Stimulated activated CD8-positive, alpha-beta memory T cell treated with anti-CD3 and anti-CD28 coated beads, Interleukin-4, amount 100 ng/mL, for 48 hours (primary cell): ENCODE results near the gene TCF7L1.

ENCODE experiments used
- DNase-seq: peaks from one replicate; pipeline ENCODE4 v3.0.0-alpha.2; 2020

TCF7L1 gene

DNA sequence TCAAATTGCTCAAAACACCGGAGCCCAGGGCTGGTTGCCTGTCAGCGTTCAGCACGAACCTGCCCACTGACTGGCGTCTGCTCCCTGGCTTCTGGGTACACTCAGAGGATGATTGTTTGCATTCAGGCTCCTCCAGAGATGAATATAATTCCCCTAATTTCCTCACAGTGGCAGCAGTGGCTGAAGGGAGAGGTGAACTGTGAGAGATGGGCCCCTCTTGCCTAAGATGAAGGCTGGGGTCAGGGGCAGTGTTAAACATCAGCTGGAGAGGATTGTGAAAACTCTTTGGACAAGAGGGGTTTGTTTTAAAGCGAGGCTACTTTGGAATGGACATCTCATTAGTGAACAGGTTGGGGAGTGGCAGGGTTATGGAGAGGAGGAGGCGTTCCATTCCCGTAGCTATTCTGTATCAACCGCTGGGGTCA lies 31.0 kb downstream of the TCF7L1 start:
- no peak for DNase-seq

DNA sequence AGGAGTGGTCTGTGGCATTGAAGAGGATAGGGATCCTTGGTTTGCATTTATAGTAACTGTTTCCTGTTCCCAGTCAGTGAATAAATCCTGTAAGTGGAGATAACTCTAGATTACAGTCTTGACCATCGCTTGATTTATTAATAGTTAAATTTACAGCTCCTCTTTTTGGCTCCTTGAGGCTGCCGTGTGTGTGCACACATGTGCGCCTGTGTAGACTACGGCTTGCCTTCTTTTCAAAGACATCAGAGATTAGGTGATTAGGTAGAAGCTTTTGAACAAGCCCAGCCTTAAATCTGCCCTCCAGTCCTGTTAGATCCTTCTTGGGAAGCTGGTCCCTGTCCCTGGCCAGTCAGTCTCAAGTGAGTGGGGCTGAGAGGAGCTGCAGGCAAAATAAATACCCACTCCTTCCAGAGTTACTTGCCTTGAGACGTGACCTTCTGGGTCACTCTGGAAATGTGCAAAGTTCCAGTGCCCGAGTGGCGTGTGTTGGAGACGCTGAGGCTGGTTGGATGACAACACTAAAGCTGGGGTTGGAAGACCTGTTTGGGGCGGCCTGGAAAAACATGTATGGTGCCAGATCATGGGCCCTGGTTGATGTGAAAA lies 32.0 kb downstream of the TCF7L1 start:
- no peak for DNase-seq

DNA sequence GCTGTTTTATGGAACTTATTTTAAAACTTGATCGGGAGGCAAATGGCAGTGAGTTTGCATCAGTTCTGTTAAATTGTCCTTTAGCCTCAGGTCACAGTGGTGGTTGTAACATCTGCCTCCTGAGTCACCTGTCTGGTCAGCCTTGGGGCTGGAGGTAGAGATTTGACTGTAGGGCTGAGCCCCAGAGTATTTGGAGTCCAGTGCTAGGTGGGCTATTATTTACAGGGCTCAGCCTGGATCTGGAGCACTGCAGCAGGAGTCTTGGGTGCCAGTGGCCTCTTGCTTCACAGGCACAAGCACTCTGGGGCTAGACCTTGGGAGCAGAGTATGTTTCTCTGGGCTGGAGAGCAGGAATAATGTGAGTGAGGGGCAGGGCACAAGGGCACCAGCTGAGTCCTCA lies 32.8 kb downstream of the TCF7L1 start:
- no peak for DNase-seq

DNA sequence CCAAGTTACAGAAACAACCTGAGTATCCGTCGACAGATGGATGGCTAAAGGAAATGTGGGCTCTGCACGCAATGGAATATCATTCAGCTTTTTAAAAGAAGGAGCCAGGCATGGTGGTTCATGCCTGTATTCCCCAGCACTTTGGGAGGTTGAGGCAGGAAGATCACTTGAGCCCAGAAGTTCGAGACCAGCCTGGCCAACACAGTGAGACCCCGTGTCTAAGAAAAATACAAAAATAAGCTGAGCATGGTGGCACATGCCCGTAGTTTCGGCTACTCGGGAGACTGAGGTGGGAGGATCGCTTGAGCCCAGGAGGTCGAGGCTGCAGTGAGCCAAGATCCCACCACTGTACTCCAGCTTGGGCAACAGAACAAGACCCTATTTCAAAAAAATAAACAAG lies 34.3 kb downstream of the TCF7L1 start:
- DNase-seq = no peak

DNA sequence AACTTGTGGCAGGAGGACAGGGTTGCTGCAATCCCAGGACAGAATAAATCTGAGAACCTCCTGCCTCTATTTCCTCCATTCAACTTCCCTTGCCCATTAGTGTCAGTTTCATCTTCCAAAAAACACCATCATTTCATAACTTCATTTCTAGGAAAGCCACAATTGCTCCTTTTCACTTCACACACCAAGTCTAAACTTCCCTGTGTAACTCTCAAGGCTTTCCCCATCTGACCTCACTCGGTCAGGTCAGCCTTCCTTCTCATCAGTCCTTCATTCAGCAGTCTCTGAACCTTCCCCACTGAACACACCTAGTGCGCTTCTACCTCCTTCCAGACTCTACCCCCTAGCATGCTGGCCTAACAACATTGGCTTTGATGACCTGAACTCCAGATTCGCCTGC lies 35.8 kb downstream of the TCF7L1 start:
- no peak for DNase-seq

DNA sequence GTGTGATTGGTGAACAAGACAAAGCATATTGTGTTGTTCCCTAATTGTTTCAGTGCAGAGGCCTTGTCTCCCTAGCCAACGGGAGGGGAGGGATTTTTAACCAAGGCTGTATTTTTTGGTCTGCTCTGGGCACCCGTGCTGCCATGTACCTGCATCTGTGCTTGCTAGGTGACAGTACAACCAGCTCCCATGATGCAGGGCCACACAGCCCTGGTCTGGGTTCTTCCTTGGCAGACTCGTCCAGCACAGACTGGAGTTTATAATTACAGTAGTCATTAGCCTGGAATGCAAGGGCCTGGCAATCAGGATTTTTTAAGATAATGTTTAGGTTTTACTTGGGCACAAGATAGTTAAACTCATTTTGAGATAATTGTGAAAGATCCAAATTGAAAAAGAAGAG lies 36.4 kb downstream of the TCF7L1 start:
- DNase-seq = no peak

DNA sequence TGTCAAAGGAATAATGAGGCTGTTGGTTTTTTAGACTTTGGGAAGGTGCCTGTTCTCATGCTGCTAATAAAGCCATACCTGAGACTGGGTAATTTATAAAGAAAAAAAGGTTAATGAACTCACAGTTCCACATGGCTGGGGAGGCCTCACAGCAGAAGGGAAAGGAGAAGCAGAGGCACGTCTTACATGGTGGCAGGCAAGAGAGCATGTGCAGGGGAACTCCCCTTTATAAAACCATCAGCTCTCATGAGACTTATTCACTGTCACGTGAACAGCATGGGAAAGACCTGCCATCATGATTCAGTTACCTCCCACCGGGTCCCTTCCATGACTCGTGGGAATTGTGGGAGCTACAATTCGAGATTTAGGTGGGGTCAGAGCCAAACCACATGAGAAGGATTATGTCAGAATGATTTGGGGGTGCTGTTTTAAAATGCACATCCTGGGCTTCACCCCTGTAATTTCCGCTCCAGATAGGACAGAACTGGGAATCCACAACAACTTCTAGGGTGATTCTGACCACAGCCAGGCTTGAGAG lies 37.8 kb downstream of the TCF7L1 start:
- DNase-seq = no peak

DNA sequence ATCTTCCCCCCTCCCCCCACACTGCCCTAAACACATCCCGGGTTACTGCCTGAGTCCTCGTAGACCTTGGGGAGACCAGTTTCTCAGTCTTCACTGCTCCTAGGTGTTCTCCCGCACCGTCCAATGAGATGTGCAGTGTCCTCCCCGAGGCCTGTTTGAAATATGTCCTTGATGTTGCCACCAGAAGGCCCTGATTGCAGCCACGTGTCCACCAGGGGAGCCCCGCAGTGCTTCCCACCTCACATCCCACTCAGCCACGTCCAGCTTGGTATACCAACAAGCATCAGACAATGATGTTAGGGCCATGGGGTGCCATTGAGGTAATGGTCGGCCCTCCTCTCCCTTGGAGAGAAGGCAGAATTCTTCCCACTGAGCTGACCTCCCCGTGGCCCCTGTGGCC lies 38.7 kb downstream of the TCF7L1 start:
- DNase-seq = no peak

DNA sequence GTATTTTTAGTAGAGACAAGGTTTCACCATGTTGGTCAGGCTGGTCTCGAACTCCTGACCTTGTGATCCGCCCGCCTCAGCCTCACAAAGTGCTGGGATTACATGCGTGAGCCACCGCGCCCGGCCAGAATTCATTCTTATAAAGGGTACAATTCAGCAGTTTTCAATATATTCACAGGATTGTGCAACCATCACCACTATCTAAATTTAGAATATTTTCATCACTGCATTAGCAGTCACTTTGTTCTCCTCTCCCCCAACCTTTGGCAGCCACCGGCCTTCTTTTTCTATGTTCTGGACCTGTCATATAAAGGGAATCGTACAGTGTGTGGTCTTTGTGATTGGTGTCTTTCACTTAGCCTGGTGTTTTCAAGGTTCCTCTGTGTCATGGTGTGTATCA lies 40.7 kb downstream of the TCF7L1 start:
- no peak for DNase-seq

DNA sequence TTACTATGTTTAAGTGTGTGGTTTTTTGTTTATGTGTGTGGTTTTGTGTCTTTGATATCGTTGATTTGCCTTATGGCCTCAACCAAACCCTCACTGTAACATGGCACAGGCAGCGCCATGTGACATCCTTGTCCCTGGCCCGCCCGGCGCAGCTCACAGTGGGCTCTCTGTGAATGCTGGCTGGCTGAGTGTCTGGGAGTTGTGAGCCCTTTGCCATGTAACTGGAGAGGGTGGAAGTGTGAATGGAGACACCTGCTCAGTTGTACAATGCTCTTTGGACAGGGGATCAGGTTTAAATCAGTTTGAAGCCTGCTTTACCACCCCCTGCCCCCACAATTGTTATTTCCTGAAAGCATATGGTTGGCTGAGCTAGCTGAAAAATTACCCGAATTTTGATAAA lies 41.8 kb downstream of the TCF7L1 start:
- DNase-seq = no peak

DNA sequence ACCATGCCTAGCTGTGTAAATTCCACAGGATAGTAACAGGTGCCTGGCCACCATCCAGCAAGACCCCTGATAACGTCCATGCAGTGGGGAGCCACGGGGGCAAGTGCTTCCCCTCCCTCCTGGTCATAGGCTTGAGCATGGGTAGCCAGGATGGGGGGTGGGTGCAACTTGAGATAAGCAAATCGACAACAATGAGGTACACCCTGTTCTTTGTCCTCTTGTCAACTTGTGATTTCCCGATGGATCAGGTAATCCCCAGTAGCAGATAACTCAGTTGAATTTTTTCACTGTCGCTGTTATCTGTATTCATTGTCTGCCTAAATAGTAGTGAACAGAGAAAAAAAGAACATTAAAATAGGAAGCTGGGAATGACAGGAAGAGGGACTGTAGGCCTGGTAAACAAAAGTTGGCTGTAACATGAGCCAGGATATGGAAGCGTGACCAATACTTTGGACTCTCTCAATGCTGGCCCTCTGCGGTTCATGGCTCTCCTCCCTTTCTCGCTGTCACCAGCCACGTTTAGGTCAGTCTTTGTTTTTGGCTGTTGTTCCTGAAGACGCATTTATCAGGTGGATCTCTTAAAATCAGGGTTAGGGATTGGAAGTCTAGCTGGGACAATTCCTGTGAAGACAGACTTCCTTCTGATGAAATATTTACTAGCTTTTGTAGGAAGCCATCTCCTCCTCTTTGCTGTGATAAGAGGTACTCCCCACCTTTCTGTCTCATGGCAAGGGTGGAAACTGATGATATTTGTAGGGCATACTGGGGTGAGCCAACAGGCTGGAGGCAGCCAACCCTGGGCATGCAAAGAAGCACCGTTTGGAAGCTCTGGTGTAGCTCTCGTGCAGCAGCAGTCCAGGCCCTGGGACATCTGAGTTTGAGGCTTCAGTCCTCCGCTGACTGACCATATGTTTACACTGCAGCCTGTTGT lies 42.4 kb downstream of the TCF7L1 start:
- no peak for DNase-seq

DNA sequence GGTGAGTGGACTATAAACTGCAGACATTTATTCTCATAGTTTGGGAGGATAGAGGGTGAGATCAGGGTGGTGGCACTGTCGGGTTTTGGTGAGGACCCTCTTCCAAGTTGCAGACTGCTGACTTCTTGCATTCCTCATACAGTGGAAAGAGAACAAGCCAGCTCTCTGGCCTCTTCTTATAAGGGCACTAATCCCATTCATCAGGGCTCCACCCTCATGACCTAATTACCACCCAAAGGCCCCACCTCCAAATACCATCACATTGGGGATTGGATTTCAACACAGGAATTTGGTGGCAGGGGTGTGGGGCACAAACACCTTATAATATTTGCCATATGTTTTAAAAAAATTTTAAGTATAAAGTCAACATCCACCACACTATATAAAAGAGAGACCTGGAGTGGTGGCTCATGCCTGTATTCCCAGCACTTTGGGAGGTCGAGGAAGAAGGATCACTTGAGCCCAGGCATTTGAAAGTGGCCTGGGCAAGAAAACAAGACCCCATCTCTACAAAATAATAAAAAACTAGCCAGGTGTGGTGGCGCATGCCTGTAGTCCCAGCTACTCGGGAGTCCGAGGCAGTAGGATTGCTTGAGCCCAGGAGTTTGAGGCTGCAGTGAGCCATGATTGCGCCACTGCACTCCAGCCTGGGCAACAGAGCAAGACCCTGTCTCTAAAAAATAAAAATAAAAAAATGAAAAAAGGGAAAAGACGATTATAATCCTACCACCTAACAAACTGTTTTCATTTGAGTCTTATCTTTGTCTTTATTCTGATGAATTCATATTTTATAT lies 44.0 kb downstream of the TCF7L1 start:
- no peak for DNase-seq

DNA sequence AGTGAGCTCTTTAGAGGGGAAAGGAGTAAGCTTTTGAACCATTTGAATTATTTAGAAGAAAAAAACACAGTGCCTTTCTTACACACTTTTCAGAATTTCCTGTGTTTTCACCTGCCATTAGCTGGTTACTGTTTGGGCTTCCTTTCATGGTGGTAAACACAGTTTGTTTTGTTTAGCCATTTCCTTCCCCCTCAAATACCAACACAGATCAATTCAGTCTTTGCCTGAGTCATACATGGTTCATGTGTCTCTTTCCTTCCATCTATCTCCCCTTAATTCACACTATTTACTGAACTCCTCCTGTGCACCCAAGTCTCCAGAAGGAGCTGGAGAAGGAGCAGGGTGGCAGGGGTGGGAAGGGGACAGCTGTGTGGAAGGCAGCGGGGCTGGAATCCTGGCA lies 45.0 kb downstream of the TCF7L1 start:
- DNase-seq = no peak

DNA sequence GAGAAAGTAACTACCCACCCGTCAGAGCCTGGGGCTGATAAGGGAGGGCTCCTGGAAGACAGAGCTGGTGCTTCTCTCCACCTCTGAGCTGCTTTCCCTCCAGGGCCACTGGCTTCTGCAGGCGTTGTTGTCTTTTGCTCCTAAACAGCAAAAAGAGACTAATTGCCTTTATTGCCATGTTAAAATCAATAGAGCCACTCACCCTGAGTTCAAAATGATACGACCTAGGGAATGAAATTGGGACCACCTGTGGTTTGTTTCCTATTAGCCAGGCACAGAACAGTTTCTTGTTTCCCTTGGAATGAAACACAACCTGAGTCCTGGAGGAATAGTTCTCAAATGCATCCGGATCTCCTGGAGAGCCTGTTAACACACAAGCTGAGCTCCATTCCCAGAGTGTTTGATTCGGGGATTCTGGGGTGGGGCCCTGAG lies 45.8 kb downstream of the TCF7L1 start:
- no peak for DNase-seq

DNA sequence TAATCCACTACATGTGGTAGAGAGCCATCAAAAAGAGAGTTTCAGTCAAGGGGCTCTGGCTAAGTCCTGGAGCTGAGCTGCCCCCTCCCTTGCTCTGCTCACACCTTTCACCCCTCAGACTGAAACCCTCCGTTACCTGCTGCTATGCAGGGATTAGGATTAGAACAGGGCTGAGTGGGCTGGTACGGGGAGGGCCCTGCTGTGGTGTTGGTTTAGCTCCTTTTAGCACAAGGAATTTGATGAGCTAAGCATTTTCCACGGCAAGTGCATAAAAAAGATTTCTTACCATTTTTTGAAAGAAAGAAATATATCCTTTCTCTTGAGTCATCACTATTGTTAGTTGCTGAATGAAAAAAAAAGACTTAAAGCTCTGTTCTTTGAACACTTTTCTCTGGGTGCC lies 46.3 kb downstream of the TCF7L1 start:
- no peak for DNase-seq

DNA sequence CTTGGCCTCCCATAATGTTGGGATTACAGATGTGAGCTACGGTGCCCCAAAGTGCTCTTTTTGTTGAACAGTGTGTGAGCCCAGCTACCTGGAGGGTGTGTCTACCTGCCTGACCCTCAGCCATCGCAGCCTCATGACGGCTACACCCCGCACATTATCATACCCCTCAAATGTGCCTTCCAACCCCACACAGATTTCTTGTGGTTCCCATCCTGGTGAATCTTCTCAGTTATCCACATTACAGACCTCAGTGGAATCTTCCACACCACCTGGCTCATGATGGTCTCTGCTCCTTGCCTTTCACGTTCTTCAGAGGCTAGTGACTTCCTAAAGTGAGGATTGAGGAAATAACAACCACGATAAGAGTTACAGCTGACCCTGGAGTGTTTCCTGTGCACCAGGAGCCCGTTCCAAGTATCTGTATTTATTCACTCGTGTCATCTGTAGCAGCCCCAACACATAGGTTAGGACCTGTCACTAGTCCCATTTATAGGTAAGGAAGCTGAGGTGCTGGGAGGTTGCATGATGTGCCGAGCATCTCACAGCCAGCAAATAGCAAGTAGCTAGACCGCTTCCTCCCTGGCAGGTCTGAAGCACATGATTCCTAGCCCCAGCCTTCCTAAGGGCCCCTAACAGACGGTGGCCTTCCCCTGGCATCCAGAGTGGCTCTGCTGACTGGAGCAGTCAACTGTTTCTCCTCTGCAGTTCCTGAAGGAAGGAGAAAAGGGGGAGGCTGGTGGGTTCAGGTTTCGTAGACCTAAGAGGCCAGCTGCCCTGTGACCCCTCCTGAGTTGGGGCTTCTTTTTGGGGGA lies 47.3 kb downstream of the TCF7L1 start:
- DNase-seq = no peak

DNA sequence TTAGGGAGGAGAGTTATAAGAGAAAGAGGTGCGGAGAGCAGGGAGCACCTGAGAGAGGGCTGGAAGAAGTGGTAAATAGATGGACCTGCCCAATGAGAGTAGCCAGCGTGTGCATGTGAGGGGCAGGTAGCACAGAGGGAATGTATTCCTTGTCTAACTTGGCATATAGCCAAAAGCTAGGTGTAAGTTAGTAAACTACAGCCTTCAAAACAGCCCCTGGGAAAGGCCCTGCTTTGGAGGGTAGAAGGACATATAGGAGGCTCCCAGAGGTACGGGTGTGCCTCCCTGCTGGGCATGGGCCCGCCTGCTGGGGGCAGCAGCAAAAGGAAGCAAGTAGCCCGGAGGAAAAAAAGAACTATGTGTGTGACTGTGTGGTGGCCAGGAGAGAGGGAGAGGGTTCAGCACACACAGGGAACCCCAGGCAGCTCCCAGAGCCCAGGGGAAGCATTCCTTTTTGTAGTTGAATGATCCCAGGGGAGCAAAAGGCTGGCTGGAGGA lies 48.0 kb downstream of the TCF7L1 start:
- no peak for DNase-seq

DNA sequence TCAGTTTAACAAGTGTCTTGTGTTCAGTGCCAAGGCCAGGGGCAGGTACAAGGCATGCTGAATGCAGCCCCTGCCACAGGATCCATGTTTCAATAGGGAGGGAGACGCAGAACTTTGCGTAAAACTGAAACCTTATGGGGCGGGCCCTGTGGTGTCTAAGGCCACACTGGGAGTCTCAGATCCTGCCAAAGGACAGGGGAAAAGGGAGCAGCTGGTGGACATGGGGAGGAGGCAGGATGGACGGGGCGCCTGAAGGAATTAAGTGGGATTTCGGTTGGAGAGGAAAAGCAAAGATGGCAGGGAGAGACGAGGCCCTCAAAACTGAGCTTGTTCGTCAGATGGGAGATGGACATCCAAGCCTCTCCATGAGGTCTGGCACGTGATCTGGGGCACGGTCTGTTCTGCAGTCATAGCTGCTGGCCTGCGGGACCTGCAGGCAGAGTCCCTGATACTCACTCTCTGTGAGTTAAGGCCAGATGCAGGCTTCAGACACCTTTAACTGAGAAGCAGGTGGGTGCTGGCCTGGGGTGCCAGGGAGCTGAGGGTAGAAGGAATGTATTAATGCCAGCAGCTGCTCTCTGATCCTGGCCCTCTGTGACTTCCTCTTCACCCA lies 48.8 kb downstream of the TCF7L1 start:
- DNase-seq = no peak

DNA sequence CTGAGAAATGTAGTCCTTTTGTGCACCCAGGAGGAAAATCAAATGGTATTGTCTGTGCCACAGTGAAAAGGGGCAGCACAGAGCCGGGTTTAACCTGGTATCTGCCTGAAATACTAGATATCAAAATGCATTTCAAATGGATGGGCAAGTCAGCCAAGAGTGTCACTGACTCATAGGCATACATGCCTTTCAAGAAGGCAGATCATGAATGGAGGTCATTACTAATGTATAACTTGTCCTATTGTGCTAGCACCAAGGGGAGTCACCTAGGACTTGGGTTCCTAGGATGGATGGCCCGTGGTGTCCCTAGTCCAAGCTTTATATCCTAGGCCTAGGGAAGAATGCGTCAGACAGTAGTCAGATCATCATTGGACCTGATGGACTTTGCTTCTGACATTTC lies 49.9 kb downstream of the TCF7L1 start:
- no peak for DNase-seq

DNA sequence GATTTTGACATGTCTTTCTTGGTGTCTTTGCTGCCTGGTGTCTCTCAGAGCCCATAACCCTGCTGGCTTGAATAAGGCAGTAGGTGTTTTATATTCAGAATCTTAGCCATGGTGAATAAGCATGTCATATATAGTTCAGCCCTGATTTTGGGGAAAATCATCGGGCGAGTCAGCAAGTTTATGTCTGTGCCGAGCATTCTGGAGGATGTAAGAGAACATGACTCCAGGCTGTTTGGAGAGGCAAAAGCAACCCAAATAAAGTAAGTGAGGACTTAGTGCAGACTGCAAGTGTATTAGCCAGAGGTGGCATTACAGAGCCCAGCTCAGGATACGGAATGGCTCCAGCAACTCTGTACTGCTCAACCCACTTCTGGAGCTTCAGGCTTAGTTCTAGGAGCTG lies 50.3 kb downstream of the TCF7L1 start:
- no peak for DNase-seq

DNA sequence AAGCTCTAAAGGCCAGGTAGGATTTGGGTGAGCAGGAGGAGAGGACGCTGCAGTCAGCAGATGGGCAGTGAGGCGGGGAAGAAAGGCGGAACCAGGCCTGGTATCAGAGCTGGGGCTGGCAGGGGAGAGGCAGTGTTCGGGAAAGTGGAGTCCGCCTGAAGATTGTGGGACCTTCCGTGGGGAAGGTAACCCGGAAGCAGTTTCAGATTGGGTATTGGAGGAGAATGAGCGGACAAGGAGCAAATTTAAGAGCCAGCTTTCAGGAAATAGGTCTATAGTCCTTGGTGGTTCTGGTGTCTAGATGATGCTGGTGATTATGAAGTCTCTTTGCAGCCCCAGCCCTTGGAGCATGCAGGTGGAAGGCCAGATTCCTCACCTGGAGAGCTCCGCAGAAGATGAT lies 51.0 kb downstream of the TCF7L1 start:
- no peak for DNase-seq

DNA sequence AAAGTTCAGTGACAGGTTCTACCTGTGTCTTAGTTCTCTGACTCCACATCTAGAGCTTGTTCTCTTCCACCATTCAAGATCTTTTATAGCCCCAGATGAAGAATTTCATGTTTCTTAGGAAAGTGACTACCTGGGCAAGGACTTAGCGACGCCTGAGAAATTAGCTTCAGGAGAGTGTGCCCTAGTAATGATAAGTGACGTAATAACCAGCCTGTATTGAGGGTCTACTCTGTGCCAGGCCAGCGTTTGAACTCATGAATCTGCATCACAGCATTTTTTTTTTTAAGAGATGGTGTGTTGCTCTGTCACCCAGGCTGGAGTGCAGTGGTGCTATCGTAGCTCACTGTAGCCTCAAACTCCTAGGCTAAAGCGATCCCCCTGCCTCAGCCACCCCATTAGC lies 51.8 kb downstream of the TCF7L1 start:
- no peak for DNase-seq
